Thyroid gland (tissue), 4 donors: ENCODE data around the gene BMP6. TPM values are rescaled to one million over a fixed set of nuclear protein-coding genes. Genes with fewer than 3 reads are reported as not detected.

Source experiments
- DNase-seq, 2 donors: peaks; one replicate each; pipeline ENCODE4 v3.0.0-alpha.2; 2019
- H3K27ac ChIP-seq, 3 donors: fragments of 200-600 bp; sonication (generic); 1 replicate in 2 of 3; 2 replicates in 1 of 3; pipeline ENCODE4 v1.5.1; 2016 to 2019; ENCODE audit warnings: mild to moderate bottlenecking in 1 of 3, moderate library complexity in 1 of 3
- H3K27me3 ChIP-seq: fragments of 200-600 bp; sonication (generic); one replicate; pipeline ENCODE4 v1.5.1; 2019
- H3K36me3 ChIP-seq, 2 donors: fragments of 200-600 bp; sonication (generic); one replicate each; pipeline ENCODE4 v1.5.1; 2016 to 2019
- H3K4me1 ChIP-seq, 2 donors: fragments of 200-600 bp; sonication (generic); one replicate each; pipeline ENCODE4 v1.5.1; 2017 to 2019
- H3K4me3 ChIP-seq, 3 donors: fragments of 200-600 bp; sonication (generic); replicated peaks in 1 of 3; 1 replicate in 2 of 3; 2 replicates in 1 of 3; pipeline ENCODE4 v1.5.1; 2016; ENCODE audit warnings: mild to moderate bottlenecking in 1 of 3
- H3K9me3 ChIP-seq: fragments of 200-600 bp; sonication (generic); one replicate; pipeline ENCODE4 v1.5.1; 2017
- POLR2A ChIP-seq, 2 donors: fragments of 450-650 bp; IDR thresholded peaks; one replicate each; pipeline ENCODE4 v1.6.1; 2017; ENCODE audit warnings: antibody characterized with exemption in 2 of 2, mild to moderate bottlenecking in 2 of 2, moderate library complexity in 1 of 2
- WGBS, 2 donors: methylation state at CpG; one replicate each; pipeline ENCODE4 v1.1.5; 2017; 5-methylcytosine and 5-hydroxymethylcytosine counted together
- intact Hi-C: fragments of 100-400 bp; cut with DNase I; formaldehyde crosslinking; loops from one replicate; pipeline ENCODE4 v1.15.1; 2023
- total RNA-seq, 4 donors: library from RNA; depleted of rRNA; stranded (reverse); fragments of >200 nt; gene quantifications; one replicate each; pipeline ENCODE4 v1.2.3, GENCODE V29; 2016
- TF ChIP-seq, protein P1 (sequence below), 6 experiments: fragments of 200-600 bp in 3 of 6; fragments of 450-650 bp in 3 of 6; sonication (generic) in 3 of 6; IDR thresholded peaks; one replicate each; pipeline ENCODE4 v1.5.1; 2016 to 2019; ENCODE audit warnings: antibody characterized with exemption in 6 of 6, mild to moderate bottlenecking in 2 of 6, inconsistent platforms in 1 of 6, moderate library complexity in 1 of 6

Gene BMP6
- total RNA-seq, result 1 to 10 TPM in 3 of 4 donors, under 1 TPM in 1; 0.78 to 3.1 (median 1.9) TPM

DNA sequence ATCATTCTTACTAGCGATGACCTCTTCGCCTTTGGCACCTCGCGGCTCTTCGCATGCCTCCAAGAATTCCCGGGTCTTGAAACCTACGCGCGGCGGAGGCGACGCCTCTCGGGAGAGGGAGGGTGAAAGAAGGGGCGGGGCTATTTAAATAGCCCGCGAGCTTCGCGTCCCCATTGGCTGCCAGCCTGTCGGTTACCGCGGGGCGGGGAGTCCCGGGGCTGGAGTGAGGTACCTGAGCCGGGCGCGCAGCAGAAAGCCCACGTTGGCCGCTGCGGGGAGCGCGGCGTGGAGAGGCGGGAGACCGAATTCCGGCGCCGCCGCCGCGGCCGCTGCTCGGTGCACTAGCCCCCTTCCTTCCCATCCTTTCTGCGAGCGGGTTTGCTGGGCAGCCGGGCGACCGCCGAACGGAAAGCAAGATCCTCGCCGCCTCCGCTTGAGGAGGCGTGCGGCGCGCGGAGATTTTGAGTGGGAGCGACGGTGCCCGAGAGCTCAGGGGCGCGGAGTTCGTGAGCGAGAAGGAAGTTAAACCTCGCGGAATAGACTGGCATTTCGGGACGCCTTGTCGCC, at the start of gene BMP6:
Gene BMP6 (plus strand): TSS at position 251 of the 567 bp plus-strand sequence. CDS start 857 bp downstream, outside the sequence.
- Histone ChIP-seq H3K9me3 (no peaks in the 10 kb centered on the region), H3K27ac (no peak within 1 kb of the TSS), H3K4me1 (peaks cover 12 to 30% of the 10 kb centered on the region in 2 donors), H3K4me3 (peak within 1 kb of the TSS; percentile 26 to 52 (median 29)), H3K27me3 (peaks cover 32% of the 10 kb centered on the region), H3K36me3 (no peaks in the 10 kb centered on the region)
- peak; percentile 89 to 90 for DNase-seq
- WGBS, 2 donors, result 1 to 3% methylated on average over 10 to 33 of the region's 69 CpGs
- TF ChIP-seq, protein P1, sequence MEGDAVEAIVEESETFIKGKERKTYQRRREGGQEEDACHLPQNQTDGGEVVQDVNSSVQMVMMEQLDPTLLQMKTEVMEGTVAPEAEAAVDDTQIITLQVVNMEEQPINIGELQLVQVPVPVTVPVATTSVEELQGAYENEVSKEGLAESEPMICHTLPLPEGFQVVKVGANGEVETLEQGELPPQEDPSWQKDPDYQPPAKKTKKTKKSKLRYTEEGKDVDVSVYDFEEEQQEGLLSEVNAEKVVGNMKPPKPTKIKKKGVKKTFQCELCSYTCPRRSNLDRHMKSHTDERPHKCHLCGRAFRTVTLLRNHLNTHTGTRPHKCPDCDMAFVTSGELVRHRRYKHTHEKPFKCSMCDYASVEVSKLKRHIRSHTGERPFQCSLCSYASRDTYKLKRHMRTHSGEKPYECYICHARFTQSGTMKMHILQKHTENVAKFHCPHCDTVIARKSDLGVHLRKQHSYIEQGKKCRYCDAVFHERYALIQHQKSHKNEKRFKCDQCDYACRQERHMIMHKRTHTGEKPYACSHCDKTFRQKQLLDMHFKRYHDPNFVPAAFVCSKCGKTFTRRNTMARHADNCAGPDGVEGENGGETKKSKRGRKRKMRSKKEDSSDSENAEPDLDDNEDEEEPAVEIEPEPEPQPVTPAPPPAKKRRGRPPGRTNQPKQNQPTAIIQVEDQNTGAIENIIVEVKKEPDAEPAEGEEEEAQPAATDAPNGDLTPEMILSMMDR (IDR thresholded peaks at IDR 0.05), result no peak
- TF ChIP-seq POLR2A (IDR thresholded peaks at IDR 0.05), result peak in 1 of 2 donors; percentile 65
- intact Hi-C loops, result loop anchor here (5.0 kb wide), 1 partner anchor 181 kb away; no protein-coding TSS in a partner anchor

DNA sequence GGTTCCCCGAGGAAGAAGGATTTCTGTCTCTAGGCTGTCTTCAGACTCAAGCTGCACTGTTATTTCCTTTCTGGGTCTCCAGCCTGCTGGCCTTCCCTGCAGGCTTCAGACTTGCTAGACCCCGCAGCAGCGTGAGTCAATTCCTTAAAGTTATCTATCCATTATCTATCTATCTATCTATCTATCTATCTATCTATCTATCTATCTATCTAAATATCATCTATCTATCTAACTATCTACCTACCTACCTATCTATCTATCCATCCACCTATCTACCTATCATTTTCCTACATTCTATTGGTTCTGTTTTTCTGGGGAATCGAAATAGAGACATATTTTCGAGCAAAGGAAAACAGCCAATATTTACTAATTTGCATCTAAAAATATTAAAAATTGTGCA, 48.7 kb upstream of the BMP6 start:
- no peaks in the 10 kb centered on the region for H3K36me3 ChIP-seq
- peaks cover 20% of the 10 kb centered on the region in 2 donors for H3K4me1 ChIP-seq
- no peaks in the 10 kb centered on the region for H3K27me3 ChIP-seq
- H3K27ac ChIP-seq, result no peak overlapping the region
- no peaks in the 10 kb centered on the region for H3K9me3 ChIP-seq
- TF ChIP-seq, protein P1 (IDR thresholded peaks at IDR 0.05), result no peak
- no peak for TF ChIP-seq POLR2A (IDR thresholded peaks at IDR 0.05)
- 90 to 97% methylated on average over 5 of the region's 5 CpGs for WGBS, 2 donors
- no peak for DNase-seq
- H3K4me3 ChIP-seq, result no peak overlapping the region
- intact Hi-C loops, result no loop called here

DNA sequence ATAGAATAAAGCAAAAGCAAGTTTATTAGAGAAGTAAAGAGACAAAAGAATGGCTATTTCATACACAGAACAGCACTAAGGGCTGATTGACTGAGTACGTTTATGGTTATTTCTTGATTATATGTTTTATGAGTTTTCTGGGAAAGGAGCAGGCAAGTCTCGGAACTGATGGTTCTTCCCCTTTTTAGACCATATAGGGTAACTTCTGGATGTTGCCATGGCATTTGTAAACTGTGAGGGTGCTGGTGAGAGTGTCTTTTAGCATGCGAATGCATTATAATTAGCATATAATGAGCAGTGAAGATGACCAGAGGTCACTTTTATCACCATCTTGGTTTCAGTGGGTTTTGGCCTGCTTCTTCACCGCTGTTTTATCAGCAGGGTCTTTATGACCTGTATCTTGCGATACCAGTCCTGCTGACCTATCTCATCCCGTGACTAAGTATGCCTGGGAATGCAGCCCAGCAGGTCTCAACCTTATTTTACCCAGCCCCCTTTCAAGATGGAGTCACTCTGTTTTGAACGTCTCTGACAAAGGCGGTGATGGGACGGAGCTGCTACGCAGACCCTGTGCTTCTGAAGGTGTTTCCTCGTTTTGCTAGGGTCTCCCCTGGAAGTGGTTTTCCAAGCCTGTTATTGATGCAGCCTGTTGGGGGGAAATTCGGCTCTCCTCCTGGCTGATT, 45.4 kb upstream of the BMP6 start:
- Histone ChIP-seq H3K4me3 (no peak overlapping the region), H3K4me1 (no peaks in the 10 kb centered on the region), H3K27ac (no peak overlapping the region), H3K27me3 (no peaks in the 10 kb centered on the region), H3K9me3 (no peaks in the 10 kb centered on the region), H3K36me3 (no peaks in the 10 kb centered on the region)
- no peak for DNase-seq
- WGBS, 2 donors, result 88 to 89% methylated on average over 12 of the region's 12 CpGs
- intact Hi-C loops, result no loop called here
- TF ChIP-seq, protein P1 (IDR thresholded peaks at IDR 0.05), result no peak
- no peak for TF ChIP-seq POLR2A (IDR thresholded peaks at IDR 0.05)

DNA sequence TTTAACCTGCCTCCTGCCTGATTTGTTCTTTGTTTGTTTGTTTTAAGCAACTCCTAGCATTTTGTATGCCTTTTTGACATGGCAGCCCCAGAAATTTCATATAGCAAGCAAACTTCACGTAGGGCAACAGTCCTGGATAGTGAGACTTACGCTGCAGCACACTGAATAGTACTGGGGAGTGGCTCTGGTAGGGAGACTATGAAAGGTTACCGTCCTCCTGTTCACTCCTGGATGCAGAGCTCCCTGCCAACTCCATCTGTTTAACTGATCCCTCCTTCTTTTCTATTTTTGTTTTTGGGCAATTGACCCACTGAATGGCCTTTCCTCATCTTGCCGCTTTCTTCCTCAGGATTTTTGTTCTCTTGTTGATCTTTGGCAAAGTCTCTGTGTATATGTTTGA, 44.5 kb upstream of the BMP6 start:
- DNase-seq, result no peak
- Histone ChIP-seq H3K27me3 (no peaks in the 10 kb centered on the region), H3K4me1 (no peaks in the 10 kb centered on the region), H3K36me3 (no peaks in the 10 kb centered on the region), H3K4me3 (no peak overlapping the region), H3K27ac (no peak overlapping the region), H3K9me3 (no peaks in the 10 kb centered on the region)
- 75 to 79% methylated on average over 4 of the region's 4 CpGs for WGBS, 2 donors
- TF ChIP-seq POLR2A (IDR thresholded peaks at IDR 0.05), result no peak
- TF ChIP-seq, protein P1 (IDR thresholded peaks at IDR 0.05), result no peak
- intact Hi-C loops, result no loop called here

DNA sequence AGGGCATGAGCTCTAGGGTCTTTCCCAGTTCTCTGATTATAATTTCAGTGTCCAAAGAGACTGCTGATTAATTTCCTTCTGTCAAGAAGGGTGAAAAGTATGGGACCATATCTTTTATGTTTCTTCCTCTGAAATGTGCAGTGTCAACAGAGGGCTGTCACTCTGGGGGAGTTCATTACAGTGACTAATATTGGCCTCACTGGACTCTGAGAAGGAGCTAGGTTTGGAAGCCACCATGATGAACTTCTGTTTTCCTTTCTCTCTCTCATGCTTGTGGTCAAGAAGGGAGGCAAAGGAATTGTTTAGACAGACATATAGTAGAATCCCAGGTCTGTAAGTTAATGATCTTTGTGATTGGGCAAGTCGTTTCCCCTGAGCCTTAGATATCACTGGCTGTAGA, 41.8 kb upstream of the BMP6 start:
- TF ChIP-seq POLR2A (IDR thresholded peaks at IDR 0.05), result no peak
- TF ChIP-seq, protein P1 (IDR thresholded peaks at IDR 0.05), result no peak
- 50 to 58% methylated on average over 1 of the region's 1 CpG for WGBS, 2 donors
- Histone ChIP-seq H3K4me1 (no peaks in the 10 kb centered on the region), H3K9me3 (no peaks in the 10 kb centered on the region), H3K36me3 (no peaks in the 10 kb centered on the region), H3K27me3 (no peaks in the 10 kb centered on the region), H3K27ac (no peak overlapping the region), H3K4me3 (no peak overlapping the region)
- intact Hi-C loops, result no loop called here
- no peak for DNase-seq
